ENCODE measurements around the gene PDXK. TPM values are rescaled to one million over a fixed set of nuclear protein-coding genes. Genes with fewer than 3 reads are reported as not detected.

The PDXK gene
- total and polyA plus RNA-seq, 2 of the 13 experiments (the other 11 are each of a cell fraction or from before 2014, with no cell fraction given): 114 to 184 TPM

GRCh38 chr21:43697758-43698643 is 20.9 kb upstream of the PDXK start (continued):
- TF ChIP-seq ZNF460 (CRISPR knock-in tag; IDR thresholded peaks at IDR 0.05; ENCODE audit: borderline replicate concordance) (no peak), PAX8 (CRISPR knock-in tag; IDR thresholded peaks at IDR 0.05; ENCODE audit: borderline replicate concordance) (no peak), RARA (CRISPR knock-in tag; IDR thresholded peaks at IDR 0.05) (peak; percentile 19; the same call in 1 of the 2 replicates), RXRA (CRISPR knock-in tag; IDR thresholded peaks at IDR 0.05) (no peak), ZNF713 (CRISPR knock-in tag; IDR thresholded peaks at IDR 0.05) (no peak), LCORL (IDR thresholded peaks at IDR 0.05) (no peak), LCORL (CRISPR knock-in tag; IDR thresholded peaks at IDR 0.05) (no peak), SMYD3 (CRISPR knock-in tag; IDR thresholded peaks at IDR 0.05) (no peak), ZNF614 (CRISPR knock-in tag; IDR thresholded peaks at IDR 0.05; ENCODE audit: borderline replicate concordance) (no peak), ARNTL (CRISPR knock-in tag; IDR thresholded peaks at IDR 0.05) (no peak), IRF2 (CRISPR knock-in tag; IDR thresholded peaks at IDR 0.05) (no peak), TCF7 (IDR thresholded peaks at IDR 0.05; ENCODE audit: low read depth) (peak; percentile 76), DPF2 (CRISPR knock-in tag; IDR thresholded peaks at IDR 0.05; ENCODE audit: borderline replicate concordance, low read depth) (0 out of 2 replicates have a peak, but pooled peaks have one; percentile 3), ZC3H13 (CRISPR knock-in tag; IDR thresholded peaks at IDR 0.05) (no peak), ZNF746 (CRISPR knock-in tag; IDR thresholded peaks at IDR 0.05) (0 out of 2 replicates have a peak, but pooled peaks have one; percentile 22), ZNF230 (CRISPR knock-in tag; IDR thresholded peaks at IDR 0.05) (no peak), JARID2 (CRISPR knock-in tag; IDR thresholded peaks at IDR 0.05; ENCODE audit: insufficient replicate concordance) (no peak), E2F1 (CRISPR knock-in tag; IDR thresholded peaks at IDR 0.05) (no peak), SIX4 (CRISPR knock-in tag; IDR thresholded peaks at IDR 0.05) (0 out of 2 replicates have a peak, but pooled peaks have one; percentile 1), CBFB (CRISPR knock-in tag; IDR thresholded peaks at IDR 0.05) (no peak), ISL2 (CRISPR knock-in tag; IDR thresholded peaks at IDR 0.05) (no peak), GATA4 (IDR thresholded peaks at IDR 0.05; ENCODE audit: borderline replicate concordance, low read depth) (no peak), FOXA3 (CRISPR knock-in tag; IDR thresholded peaks at IDR 0.05) (peak; percentile 19; the same call in 1 of the 2 replicates), HMG20A (CRISPR knock-in tag; IDR thresholded peaks at IDR 0.05; ENCODE audit: borderline replicate concordance) (0 out of 2 replicates have a peak, but pooled peaks have one; percentile 28), SP2 (CRISPR knock-in tag; IDR thresholded peaks at IDR 0.05) (no peak), ZNF773 (CRISPR knock-in tag; IDR thresholded peaks at IDR 0.05; ENCODE audit: borderline replicate concordance) (no peak)
- TF ChIP-seq, protein P1, sequence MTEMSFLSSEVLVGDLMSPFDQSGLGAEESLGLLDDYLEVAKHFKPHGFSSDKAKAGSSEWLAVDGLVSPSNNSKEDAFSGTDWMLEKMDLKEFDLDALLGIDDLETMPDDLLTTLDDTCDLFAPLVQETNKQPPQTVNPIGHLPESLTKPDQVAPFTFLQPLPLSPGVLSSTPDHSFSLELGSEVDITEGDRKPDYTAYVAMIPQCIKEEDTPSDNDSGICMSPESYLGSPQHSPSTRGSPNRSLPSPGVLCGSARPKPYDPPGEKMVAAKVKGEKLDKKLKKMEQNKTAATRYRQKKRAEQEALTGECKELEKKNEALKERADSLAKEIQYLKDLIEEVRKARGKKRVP (CRISPR knock-in tag; IDR thresholded peaks at IDR 0.05): peak in 1 of 2 experiments; percentile 68; a peak in 2 of 4 replicates
- TF ChIP-seq, protein P2, sequence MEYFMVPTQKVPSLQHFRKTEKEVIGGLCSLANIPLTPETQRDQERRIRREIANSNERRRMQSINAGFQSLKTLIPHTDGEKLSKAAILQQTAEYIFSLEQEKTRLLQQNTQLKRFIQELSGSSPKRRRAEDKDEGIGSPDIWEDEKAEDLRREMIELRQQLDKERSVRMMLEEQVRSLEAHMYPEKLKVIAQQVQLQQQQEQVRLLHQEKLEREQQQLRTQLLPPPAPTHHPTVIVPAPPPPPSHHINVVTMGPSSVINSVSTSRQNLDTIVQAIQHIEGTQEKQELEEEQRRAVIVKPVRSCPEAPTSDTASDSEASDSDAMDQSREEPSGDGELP (IDR thresholded peaks at IDR 0.05; ENCODE audit: borderline replicate concordance, low read depth): peak; percentile 60; the same call in 1 of the 2 replicates

Data from HepG2 (cell line).